HCT116 (cell line): Measurements from ENCODE around the gene SOST. TPM values are rescaled to one million over a fixed set of nuclear protein-coding genes. Genes with fewer than 3 reads are reported as not detected.

Experiments used
- ATAC-seq: fragments of 200-7000 bp; cut with Tn5 transposase; 2 replicates; pipeline ENCODE4 v1.9.1; 2020; ENCODE audit warnings: mild to moderate bottlenecking, moderate library complexity
- BruUV-seq: library from RNA; stranded (reverse); fragments of 400-500 nt; replicated peaks from 2 replicates; lab custom pipeline; 2021; lab: Mats Ljungman, UMichigan
- CTCF ChIA-PET: fragments of 300-600 bp; sonication (Branson Sonifier 250); formaldehyde crosslinking; loops from one replicate; lab custom pipeline; 2021; ENCODE audit warnings: antibody characterized with exemption; lab: Charles Lee
- POLR2A ChIA-PET: fragments of 300-600, 350-600 bp; sonication (Branson Sonifier 250); formaldehyde crosslinking; loops from one replicate; lab custom pipeline; 2021; ENCODE audit warnings: antibody characterized with exemption; lab: Charles Lee
- RAD21 ChIA-PET, 2 experiments: fragments of 300-600 bp; sonication (Branson Sonifier 250); formaldehyde crosslinking; loops; one replicate each; lab custom pipeline; 2023; ENCODE audit warnings: low total read pairs in 2 of 2; ENCODE audit not compliant: uncharacterized antibody in 2 of 2, unreplicated experiment in 2 of 2, low non-redundant PET in 1 of 2; lab: Charles Lee
- DNase-seq: peaks from one replicate; pipeline ENCODE4 v3.0.0-alpha.2; 2010; ENCODE audit warnings: low read depth, low spot score
- H2AFZ ChIP-seq: fragments of 200-600 bp; shearing (Covaris generic), sonication (generic); 2 replicates; pipeline ENCODE4 v1.6.1; 2017; ENCODE audit warnings: low read depth, mixed run types, mixed read lengths, antibody characterized with exemption, low read length; ENCODE audit not compliant: poor library complexity, severe bottlenecking
- H3K27ac ChIP-seq: 2 replicates; pipeline ENCODE4 v1.5.1; 2012; ENCODE audit warnings: low read depth, low read length
- H3K27me3 ChIP-seq: fragments of 200-600 bp; sonication (generic); 2 replicates; pipeline ENCODE4 v1.6.1; 2016; ENCODE audit warnings: mixed run types, low read length, mixed read lengths; ENCODE audit not compliant: insufficient read depth
- H3K36me3 ChIP-seq, 2 experiments: fragments of 200-500 bp in 1 of 2; fragments of 200-600 bp in 1 of 2; sonication (Bioruptor generic) in 1 of 2; sonication (generic) in 1 of 2; 2 replicates each; pipeline versions ENCODE4 v1.5.1 to v1.6.1; 2014 to 2016; ENCODE audit warnings: low read length in 2 of 2, inconsistent platforms in 1 of 2, mixed read lengths in 1 of 2, mixed run types in 1 of 2; ENCODE audit not compliant: insufficient read depth in 2 of 2, control insufficient read depth in 1 of 2
- H3K4me1 ChIP-seq, 2 experiments: fragments of 200-600 bp in 1 of 2; sonication (generic) in 1 of 2; 2 replicates each; pipeline versions ENCODE4 v1.5.1 to v1.6.1; 2012 to 2017; ENCODE audit warnings: low read length in 2 of 2, inconsistent platforms in 1 of 2, mild to moderate bottlenecking in 1 of 2, mixed read lengths in 1 of 2, mixed run types in 1 of 2, moderate library complexity in 1 of 2; ENCODE audit not compliant: insufficient read depth in 2 of 2, control insufficient read depth in 1 of 2
- H3K4me2 ChIP-seq: fragments of 200-600 bp; sonication (generic); 2 replicates; pipeline ENCODE4 v1.6.1; 2017; ENCODE audit warnings: mixed run types, low read length, mixed read lengths
- H3K4me3 ChIP-seq, 2 experiments: fragments of 200-600 bp in 1 of 2; sonication (generic) in 1 of 2; replicated peaks in 1 of 2; 2 replicates each; pipeline ENCODE4 v1.5.1; 2011 to 2016; ENCODE audit warnings: low read length in 2 of 2, control low read depth in 1 of 2, low read depth in 1 of 2, mild to moderate bottlenecking in 1 of 2, mixed read lengths in 1 of 2, mixed run types in 1 of 2
- H3K79me2 ChIP-seq: fragments of 200-600 bp; sonication (generic); 2 replicates; pipeline ENCODE4 v1.6.1; 2017; ENCODE audit warnings: mild to moderate bottlenecking, mixed run types, low read length, moderate library complexity, mixed read lengths; ENCODE audit not compliant: insufficient read depth
- H3K9ac ChIP-seq: fragments of 200-600 bp; sonication (generic); 2 replicates; pipeline ENCODE4 v1.6.1; 2016; ENCODE audit warnings: low read length, mixed read lengths
- H3K9me2 ChIP-seq: fragments of 200-600 bp; sonication (generic), shearing (Covaris generic); 2 replicates; pipeline ENCODE4 v1.6.1; 2017; ENCODE audit warnings: mixed run types, mild to moderate bottlenecking, moderate library complexity; ENCODE audit not compliant: insufficient read depth
- H3K9me3 ChIP-seq, 2 experiments: fragments of 200-500 bp in 1 of 2; fragments of 200-600 bp in 1 of 2; sonication (Bioruptor generic) in 1 of 2; sonication (generic) in 1 of 2; 2 replicates each; pipeline ENCODE4 v1.6.1; 2014 to 2017; ENCODE audit warnings: low read length in 2 of 2, mixed read lengths in 2 of 2, inconsistent platforms in 1 of 2, low read depth in 1 of 2, mild to moderate bottlenecking in 1 of 2, mixed run types in 1 of 2, moderate library complexity in 1 of 2; ENCODE audit not compliant: control insufficient read depth in 1 of 2, insufficient read depth in 1 of 2
- H4K20me1 ChIP-seq: fragments of 200-600 bp; sonication (generic), shearing (Covaris generic); 2 replicates; pipeline ENCODE4 v1.6.1; 2017; ENCODE audit warnings: mixed run types, mild to moderate bottlenecking, moderate library complexity; ENCODE audit not compliant: insufficient read depth
- CEBPB ChIP-seq: IDR thresholded peaks from 2 replicates; pipeline ENCODE4 v1.6.1; 2012; ENCODE audit warnings: low read depth
- FOSL1 ChIP-seq: IDR thresholded peaks from 2 replicates; pipeline ENCODE4 v1.6.1; 2012; ENCODE audit warnings: low read depth
- POLR2A ChIP-seq: IDR thresholded peaks from 2 replicates; pipeline ENCODE4 v1.7.0; 2011; ENCODE audit warnings: borderline replicate concordance; ENCODE audit not compliant: insufficient read depth, insufficient read length; ENCODE audit errors: extremely low read depth
- RAD21 ChIP-seq: IDR thresholded peaks from 2 replicates; pipeline ENCODE4 v1.6.1; 2012; ENCODE audit warnings: low read depth, mild to moderate bottlenecking
- REST ChIP-seq: IDR thresholded peaks from 2 replicates; pipeline ENCODE4 v1.6.1; 2012; ENCODE audit warnings: low read depth
- SP1 ChIP-seq: IDR thresholded peaks from 2 replicates; pipeline ENCODE4 v1.6.1; 2012; ENCODE audit warnings: low read depth
- SRF ChIP-seq: IDR thresholded peaks from 2 replicates; pipeline ENCODE4 v1.6.1; 2012; ENCODE audit warnings: low read depth
- TCF7L2 ChIP-seq: IDR thresholded peaks from 2 replicates; pipeline ENCODE4 v1.7.0; 2011; ENCODE audit warnings: borderline replicate concordance, inconsistent platforms; ENCODE audit not compliant: insufficient read depth, insufficient read length; ENCODE audit errors: extremely low read depth
- ZFX ChIP-seq: fragments of 450-650 bp; IDR thresholded peaks from 2 replicates; pipeline ENCODE4 v1.6.1; 2017
- intact Hi-C: fragments of 100-400 bp; cut with micrococcal nuclease; formaldehyde crosslinking; loops from 2 replicates; pipeline ENCODE4 v1.10.0; 2022
- total RNA-seq: library from RNA; stranded (reverse); gene quantifications from one replicate; pipeline ENCODE4 v1.2.1, GENCODE V29; 2021; ENCODE audit not compliant: unreplicated experiment
- TF ChIP-seq, protein P1 (sequence below), 3 experiments: fragments of 200-600 bp in 1 of 3; sonication (generic) in 1 of 3; IDR thresholded peaks in 2 of 3; conservative IDR thresholded peaks in 1 of 3; 2 replicates each; pipeline ENCODE4 v1.5.1; 2012 to 2017; ENCODE audit warnings: low read depth in 2 of 3, low read length in 2 of 3, antibody characterized with exemption in 1 of 3, borderline replicate concordance in 1 of 3, control low read depth in 1 of 3, mild to moderate bottlenecking in 1 of 3, mixed read lengths in 1 of 3, mixed run types in 1 of 3, moderate library complexity in 1 of 3; ENCODE audit not compliant: insufficient read depth in 1 of 3
- TF ChIP-seq, protein P2 (sequence below): IDR thresholded peaks from 2 replicates; pipeline ENCODE4 v1.6.1; 2012

SOST gene
- total RNA-seq, 1 experiment from 2014 or later = not detected

GRCh38 chr17:43756201-43756600 lies 2.4 kb downstream of the SOST start:
- ATAC-seq = no peak
- Histone ChIP-seq H2AFZ (no peak overlapping the region), H3K36me3 (no peaks in the 10 kb centered on the region), H3K9ac (no peak overlapping the region), H3K4me3 (no peak overlapping the region), H4K20me1 (no peaks in the 10 kb centered on the region), H3K27ac (no peak overlapping the region), H3K4me1 (peaks cover 0 to 16% of the 10 kb centered on the region in 2 experiments; a peak in 2 of 4 replicates), H3K9me3 (no peaks in the 10 kb centered on the region), H3K4me2 (no peak overlapping the region), H3K79me2 (no peaks in the 10 kb centered on the region), H3K9me2 (no peaks in the 10 kb centered on the region), H3K27me3 (no peaks in the 10 kb centered on the region)
- POLR2A ChIA-PET = no interaction called here
- CTCF ChIA-PET = interaction anchor here (1.5 kb wide), 1 partner anchor 179 kb away, joined by 4 read pairs; no protein-coding TSS in a partner anchor
- no peak for TF ChIP-seq FOSL1
- TF ChIP-seq POLR2A = no peak
- TF ChIP-seq, protein P1, sequence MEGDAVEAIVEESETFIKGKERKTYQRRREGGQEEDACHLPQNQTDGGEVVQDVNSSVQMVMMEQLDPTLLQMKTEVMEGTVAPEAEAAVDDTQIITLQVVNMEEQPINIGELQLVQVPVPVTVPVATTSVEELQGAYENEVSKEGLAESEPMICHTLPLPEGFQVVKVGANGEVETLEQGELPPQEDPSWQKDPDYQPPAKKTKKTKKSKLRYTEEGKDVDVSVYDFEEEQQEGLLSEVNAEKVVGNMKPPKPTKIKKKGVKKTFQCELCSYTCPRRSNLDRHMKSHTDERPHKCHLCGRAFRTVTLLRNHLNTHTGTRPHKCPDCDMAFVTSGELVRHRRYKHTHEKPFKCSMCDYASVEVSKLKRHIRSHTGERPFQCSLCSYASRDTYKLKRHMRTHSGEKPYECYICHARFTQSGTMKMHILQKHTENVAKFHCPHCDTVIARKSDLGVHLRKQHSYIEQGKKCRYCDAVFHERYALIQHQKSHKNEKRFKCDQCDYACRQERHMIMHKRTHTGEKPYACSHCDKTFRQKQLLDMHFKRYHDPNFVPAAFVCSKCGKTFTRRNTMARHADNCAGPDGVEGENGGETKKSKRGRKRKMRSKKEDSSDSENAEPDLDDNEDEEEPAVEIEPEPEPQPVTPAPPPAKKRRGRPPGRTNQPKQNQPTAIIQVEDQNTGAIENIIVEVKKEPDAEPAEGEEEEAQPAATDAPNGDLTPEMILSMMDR (IDR thresholded peaks at IDR 0.05 in 2 of 3, conservative IDR thresholded peaks at IDR 0.05 in 1 of 3; ENCODE audit: borderline replicate concordance in 1 of 3, insufficient read depth in 1 of 3, low read depth in 2 of 3, low read length in 2 of 3) = no peak
- TF ChIP-seq SRF = no peak
- no peak for TF ChIP-seq CEBPB
- TF ChIP-seq TCF7L2 = no peak
- TF ChIP-seq REST = no peak
- TF ChIP-seq SP1 = no peak
- TF ChIP-seq RAD21 = no peak
- TF ChIP-seq ZFX = no peak
- TF ChIP-seq, protein P2, sequence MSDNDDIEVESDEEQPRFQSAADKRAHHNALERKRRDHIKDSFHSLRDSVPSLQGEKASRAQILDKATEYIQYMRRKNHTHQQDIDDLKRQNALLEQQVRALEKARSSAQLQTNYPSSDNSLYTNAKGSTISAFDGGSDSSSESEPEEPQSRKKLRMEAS = no peak
- no TSS peak for BruUV-seq
- intact Hi-C loops = no loop called here
- RAD21 ChIA-PET = no interaction called here
- DNase-seq = no peak
